Measurements from ENCODE around the gene TLCD1.
"Not testable (repeated sequence)": the region's sequence is repeated elsewhere in the genome, so short reads cannot be mapped to it uniquely, and the experiment has no call there.

The TLCD1 gene

GRCh38 chr17:28746611-28747050, 20.6 kb upstream of the TLCD1 start:
- no peak for DNase-seq

DNA sequence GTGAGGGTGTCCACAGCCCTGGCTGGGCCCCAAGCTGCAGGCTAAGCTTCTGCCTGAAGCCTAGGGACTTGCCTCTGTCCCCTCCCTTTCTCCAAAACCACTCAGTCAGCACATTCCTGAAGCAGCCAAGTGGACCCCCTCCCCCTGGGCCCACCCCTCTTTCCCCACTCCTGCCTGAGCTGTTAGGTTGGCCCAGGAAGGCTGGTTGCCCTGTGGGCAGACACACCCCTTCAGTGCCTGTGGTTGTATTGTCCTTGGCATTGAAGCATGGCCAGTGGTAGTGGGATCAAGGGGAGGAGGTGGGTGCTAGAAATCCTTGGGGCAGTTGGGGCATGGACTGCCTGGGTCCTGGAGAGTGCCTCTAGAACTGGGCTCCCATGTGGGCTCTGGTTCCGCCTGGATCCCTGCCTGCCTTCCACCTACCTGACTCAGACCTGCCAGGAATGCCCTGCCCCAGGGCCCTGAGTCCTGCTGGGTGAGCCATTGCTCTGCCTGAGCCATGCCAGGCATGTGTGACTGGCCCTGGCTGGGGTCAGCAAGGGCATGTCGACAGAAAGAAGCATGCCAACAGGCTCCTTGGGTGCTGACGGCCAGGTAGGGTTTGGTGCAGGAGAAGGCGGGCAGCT, 19.9 kb upstream of the TLCD1 start:
- DNase-seq, result no peak

DNA sequence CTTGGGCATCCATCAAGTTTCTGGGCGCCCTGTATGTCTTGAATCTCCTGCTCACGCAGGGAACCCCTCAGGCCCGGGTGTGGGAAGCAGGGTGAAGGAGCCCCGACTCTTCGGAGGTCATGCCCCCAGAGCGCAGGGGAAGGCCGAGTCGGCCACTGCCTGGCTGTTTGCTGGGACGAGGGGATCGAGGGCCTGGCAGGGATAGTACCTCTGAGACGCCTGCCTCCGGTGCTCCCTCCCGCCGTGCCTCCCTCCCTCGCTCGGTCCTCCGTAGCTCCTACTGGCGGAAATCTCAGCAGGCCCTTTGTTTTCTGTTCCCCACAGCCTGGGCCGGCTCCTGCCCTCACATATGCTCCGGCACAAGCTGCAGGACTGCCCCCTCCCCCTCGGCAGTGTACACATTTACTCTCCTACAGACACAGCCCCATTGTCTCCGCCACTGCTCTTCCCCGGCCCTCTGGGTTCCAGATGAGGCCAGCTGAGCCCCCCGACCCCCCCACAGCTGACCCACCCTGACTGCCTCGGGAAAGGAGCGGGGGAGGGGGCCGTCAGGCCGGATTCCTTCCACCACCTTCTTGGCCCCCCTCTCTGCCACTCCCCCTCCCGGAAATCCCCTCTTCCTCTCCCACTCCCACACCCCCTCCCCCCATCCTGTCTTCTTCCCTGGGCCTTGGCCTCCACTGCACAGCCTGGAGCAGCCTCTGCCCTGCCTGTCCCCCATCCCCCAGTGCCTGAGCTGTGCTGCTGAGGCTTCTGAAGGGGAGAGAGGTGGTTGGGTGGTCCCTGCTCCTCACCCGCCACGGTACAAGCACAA, 19.1 kb upstream of the TLCD1 start:
- no peak for DNase-seq

GRCh38 chr17:28744104-28744971, 18.3 kb upstream of the TLCD1 start:
- DNase-seq, result peak; percentile 61

DNA sequence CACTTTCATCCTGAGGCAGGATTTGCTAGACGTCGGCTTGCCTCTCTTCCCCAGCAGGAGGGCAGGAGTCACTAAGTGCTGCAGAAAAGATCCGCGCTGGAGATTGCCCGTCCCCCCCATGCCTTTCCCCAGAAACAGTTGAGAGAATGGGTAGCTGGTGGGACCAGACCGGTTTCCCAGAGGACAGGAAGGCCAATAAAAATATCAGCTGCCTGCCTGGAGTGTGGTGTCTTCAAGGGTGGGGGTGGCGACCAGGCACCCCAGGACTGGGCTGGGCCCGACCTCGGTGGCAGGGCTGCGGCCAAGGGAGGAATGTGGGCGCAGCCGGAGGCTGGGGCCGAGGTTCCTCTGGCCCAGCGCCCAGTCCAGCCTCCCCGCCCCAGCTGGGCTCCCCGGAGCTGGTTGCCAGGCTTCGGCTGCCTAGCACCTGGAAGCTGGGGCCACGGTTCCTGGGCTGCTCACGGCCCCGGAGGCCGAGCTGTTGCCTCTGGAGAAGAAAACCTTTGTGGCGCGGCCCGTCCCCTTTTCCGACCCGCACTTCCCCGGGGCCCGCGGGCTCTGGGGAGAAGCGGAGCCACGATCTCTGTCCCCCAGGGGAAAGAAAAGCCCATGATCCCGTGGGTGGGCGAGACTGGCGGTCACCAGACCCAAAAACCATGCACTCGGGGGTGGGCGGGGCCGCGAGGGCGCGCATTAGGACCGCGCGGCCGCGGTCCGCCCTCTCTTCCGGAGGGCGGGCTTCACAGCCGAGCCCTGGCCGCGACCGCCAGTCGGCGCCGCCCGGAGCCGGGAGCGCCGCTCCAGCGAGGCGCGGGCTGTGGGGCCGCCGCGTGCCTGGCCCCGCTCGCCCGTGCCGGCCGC, 17.4 kb upstream of the TLCD1 start, which contains the start of gene TRAF4:
Gene TRAF4, plus strand, starts transcription at position 769 of the 861 bp plus-strand sequence. CDS start 102 bp downstream, outside the sequence.
- peak; percentile 65 for DNase-seq

- no peak for DNase-seq
Observed at GRCh38 chr17:28741358-28742349, 15.6 kb upstream of the TLCD1 start.

DNA sequence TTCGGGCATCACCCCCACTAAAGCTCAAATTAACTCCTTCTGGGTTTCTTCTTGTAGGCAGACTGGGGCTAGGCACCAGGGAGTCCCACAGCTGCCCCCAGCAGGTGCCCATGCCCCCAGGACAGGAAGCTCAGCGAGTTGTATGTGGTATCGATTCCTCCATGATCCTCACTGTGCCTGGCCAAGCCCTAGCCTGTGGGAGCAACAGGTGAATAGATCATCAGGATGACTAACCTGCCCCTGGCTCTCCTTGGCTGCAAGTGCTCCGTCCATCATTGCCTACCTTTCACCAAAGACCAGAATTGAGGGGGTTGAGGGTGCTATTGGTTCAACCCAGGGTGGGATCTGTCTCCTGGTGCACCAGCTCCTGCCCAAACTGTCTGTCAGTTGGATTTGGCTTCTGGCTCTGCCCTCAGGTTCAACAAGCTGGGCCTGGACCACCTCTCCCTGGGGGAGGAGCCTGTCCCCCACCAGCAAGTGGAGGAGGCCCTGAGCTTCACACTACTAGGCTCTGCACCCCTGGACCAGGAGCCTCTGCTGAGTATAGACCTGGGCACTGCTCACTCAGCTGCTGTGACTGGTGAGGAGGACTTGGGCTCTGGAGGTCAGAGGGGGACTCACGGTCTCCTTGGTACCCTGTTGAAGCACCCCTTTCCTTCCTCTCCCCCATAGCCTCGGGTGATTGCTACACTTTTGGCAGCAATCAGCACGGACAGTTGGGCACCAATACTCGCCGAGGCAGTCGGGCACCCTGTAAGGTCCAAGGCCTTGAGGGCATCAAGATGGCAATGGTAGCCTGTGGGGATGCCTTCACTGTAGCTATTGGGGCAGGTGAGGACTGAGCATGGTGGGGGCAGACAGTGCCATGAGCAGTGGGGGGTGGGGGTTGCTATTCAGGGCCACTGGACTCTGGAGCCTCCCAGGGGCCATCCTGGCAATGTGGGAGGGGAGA, 14.6 kb upstream of the TLCD1 start:
- no peak for DNase-seq

DNA sequence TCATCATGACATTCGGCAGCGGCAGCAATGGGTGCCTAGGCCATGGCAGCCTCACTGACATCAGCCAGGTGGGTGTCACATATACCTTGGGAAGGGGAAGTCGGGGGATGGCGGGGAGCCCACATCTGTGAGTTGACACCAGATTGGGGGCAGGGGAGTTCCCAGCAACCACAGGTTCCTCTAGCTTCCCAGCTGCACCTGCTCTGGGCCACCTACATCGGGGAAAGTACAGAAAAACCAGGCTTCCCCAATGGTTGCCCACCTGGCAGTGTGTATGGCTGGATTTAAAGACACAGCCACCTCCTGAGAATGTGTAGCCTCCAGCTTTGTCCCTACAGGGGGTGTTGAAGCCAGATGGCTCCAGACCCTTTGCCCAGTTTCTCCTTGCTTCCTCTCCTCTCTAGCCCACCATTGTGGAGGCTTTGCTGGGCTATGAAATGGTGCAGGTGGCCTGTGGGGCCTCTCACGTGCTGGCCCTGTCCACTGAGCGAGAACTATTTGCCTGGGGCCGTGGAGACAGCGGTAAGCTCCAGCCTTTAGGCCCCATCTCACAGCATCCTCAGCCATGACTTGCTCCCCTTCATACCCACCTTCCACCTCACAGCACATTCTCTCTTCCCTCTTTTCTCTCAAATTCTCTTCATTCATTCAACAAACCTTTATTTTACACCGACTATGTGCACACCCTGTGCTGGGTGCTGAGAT, 12.8 kb upstream of the TLCD1 start:
- peak; percentile 25 for DNase-seq

DNA sequence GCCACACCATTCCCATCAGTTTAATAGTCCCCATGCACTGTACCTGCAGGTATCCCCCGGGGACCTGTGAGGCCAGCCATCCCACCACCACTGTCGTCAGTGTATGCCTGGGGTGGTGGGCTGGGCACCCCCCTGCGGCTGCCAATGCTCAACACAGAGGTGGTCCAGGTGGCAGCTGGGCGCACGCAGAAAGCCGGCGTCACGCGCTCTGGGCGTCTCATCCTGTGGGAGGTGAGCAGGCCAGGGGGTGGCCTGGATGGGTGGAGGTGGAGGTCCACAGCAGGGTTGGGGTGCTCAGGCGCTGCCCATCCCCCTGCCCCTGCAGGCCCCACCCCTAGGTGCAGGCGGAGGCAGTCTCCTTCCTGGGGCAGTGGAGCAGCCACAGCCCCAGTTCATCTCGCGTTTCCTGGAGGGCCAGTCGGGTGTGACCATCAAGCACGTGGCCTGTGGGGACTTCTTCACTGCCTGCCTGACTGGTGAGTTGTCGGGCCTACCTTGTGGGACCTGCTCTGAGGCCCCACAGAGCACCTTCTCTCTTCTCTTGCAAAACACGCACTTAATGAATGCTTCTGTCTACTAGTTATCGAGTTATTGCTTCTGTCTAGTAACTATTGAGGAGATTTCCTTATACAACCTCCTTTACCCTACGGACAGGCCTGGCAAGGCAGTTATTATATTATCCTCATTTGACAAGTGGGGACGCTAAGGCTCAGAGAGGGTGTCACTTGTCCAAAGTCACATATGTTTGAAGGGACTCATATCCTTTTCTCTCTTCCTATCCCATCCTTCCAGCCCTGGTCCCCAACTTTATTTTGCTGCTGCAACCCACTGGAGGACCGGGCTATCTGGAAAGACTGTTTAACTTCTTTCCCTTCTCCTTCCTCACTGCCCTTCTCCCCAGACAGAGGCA, 12.0 kb upstream of the TLCD1 start:
- DNase-seq, result no peak

DNA sequence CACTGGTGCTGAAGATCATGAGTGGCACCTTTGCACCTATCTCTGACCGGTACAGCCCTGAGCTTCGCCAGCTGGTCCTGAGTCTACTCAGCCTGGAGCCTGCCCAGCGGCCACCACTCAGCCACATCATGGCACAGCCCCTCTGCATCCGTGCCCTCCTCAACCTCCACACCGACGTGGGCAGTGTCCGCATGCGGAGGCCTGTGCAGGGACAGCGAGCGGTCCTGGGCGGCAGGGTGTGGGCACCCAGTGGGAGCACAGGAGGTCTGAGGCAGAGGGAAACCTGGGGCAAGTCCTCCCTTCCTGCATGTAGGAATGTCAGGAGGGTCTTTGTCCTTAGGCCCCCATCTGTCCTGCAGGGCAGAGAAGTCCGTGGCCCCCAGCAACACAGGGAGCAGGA, 11.3 kb upstream of the TLCD1 start:
- no peak for DNase-seq

DNA sequence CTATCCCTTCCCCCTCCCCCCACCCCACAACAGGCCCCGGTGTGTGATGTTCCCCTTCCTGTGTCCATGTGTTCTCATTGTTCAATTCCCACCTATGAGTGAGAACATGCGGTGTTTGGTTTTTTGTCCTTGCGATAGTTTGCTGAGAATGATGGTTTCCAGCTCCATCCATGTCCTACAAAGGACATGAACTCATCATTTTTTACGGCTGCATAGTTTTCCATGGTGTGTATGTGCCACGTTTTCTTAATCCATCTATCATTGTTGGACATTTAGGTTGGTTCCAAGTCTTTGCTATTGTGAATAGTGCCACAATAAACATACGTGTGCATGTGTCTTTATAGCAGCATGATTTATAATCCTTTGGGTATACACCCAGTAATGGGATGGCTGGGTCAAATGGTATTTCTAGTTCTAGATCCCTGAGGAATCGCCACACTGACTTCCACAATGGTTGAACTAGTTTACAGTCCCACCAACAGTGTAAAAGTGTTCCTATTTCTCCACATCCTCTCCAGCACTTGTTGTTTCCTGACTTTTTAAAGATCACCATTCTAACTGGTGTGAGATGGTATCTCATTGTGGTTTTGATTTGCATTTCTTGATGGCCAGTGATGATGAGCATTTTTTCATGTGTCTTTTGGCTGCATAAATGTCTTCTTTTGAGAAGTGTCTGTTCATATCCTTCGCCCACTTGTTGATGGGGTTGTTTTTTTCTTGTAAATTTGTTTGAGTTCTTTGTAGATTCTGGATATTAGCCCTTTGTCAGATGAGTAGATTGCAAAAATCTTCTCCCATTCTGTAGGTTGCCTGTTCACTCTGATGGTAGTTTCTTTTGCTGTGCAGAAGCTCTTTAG, 10.1 kb upstream of the TLCD1 start:
- not testable (repeated sequence) for DNase-seq

- no peak for DNase-seq
Observed at GRCh38 chr17:28735242-28735722, 9.2 kb upstream of the TLCD1 start.

- DNase-seq, result no peak
Observed at GRCh38 chr17:28734712-28735241, 8.7 kb upstream of the TLCD1 start.

GRCh38 chr17:28733346-28733745, 7.3 kb upstream of the TLCD1 start:
- DNase-seq, result no peak

GRCh38 chr17:28729950-28730330, 3.9 kb upstream of the TLCD1 start:
- no peak for DNase-seq

All from effector CD4-positive, alpha-beta T cell (primary cell).